HG02623 (cell line): Measurements from ENCODE around the gene KRTAP5-1.

Experiments
- ATAC-seq: cut with Tn5 transposase; IDR thresholded peaks from one replicate; pipeline ENCODE4 v1.9.1; 2021; ENCODE audit warnings: moderate library complexity; ENCODE audit not compliant: unreplicated experiment

KRTAP5-1 gene

GRCh38 chr11:1546536-1547466 lies 38.3 kb downstream of the KRTAP5-1 start:
- ATAC-seq: no peak

GRCh38 chr11:1546077-1546535 lies 39.0 kb downstream of the KRTAP5-1 start:
- ATAC-seq: no peak

- ATAC-seq: no peak
These were observed 39.7 kb downstream of the KRTAP5-1 start for GRCh38 chr11:1545432-1545831.

- ATAC-seq: no peak
These were observed 40.5 kb downstream of the KRTAP5-1 start for GRCh38 chr11:1544536-1544935.

- no peak for ATAC-seq
These were observed 41.3 kb downstream of the KRTAP5-1 start for GRCh38 chr11:1543606-1544263.

- ATAC-seq: no peak
These were observed 42.8 kb downstream of the KRTAP5-1 start for GRCh38 chr11:1542267-1542666.

GRCh38 chr11:1541474-1542204 lies 43.4 kb downstream of the KRTAP5-1 start:
- ATAC-seq: no peak

GRCh38 chr11:1540074-1540473 lies 45.0 kb downstream of the KRTAP5-1 start:
- ATAC-seq: no peak

GRCh38 chr11:1538153-1538552 lies 46.9 kb downstream of the KRTAP5-1 start:
- no peak for ATAC-seq

- no peak for ATAC-seq
These were observed 48.8 kb downstream of the KRTAP5-1 start for GRCh38 chr11:1536065-1536843.

- no peak for ATAC-seq
These were observed 50.4 kb downstream of the KRTAP5-1 start for GRCh38 chr11:1534682-1535081.
